Measurements from ENCODE around the gene UBE2G1. TPM values are rescaled to one million over a fixed set of nuclear protein-coding genes. Genes with fewer than 3 reads are reported as not detected.

Gene UBE2G1
- polyA plus RNA-seq, 1 donor (not counting 4 experiments of a cell fraction or from before 2014, with no cell fraction given) = 86.2 TPM

DNA sequence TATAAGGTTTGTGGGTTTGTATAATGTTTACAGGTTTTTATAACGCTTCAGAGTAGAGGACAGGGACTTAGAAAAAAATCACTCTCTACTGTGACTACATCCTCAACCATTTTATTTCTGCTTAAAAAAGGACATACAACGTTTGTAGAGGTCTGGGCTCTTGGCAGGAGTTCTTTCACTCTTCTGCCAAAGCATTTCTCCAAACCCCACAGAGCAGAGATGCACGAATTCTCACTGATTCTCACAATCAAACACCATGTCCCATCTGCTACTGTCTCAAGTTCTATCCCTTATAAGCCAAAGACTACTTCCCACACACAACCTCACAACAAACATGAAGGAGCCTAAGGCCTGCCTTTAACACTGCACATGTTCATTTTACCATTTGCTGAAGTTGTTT, 95.7 kb downstream of the UBE2G1 start:
- peaks cover 1% of the 10 kb centered on the region for H3K9me1 ChIP-seq (ENCODE audit: control insufficient read depth, extremely low read depth, insufficient read depth, low read length)
- dilution Hi-C loops (cut with MboI; ENCODE audit: extremely low pct_ligation_motif_present, low sequenced_read_pairs) = no loop called here
- H3K9ac ChIP-seq (ENCODE audit: control insufficient read depth, extremely low read depth, insufficient read depth, low read length) = no peak overlapping the region
- TF ChIP-seq CTCF (optimal IDR thresholded peaks at IDR 0.05 in 1 of 3, IDR thresholded peaks at IDR 0.05 in 1 of 3, conservative IDR thresholded peaks at IDR 0.05 in 1 of 3; ENCODE audit: extremely low read depth in 1 of 3, insufficient read depth in 2 of 3, low read length in 3 of 3) = no peak
- TF ChIP-seq EZH2 (IDR thresholded peaks at IDR 0.05; ENCODE audit: low read length) = no peak
- DNase-seq (ENCODE audit: low read depth, low spot score) (no peak), FAIRE-seq (no peak)
- no peaks in the 10 kb centered on the region for H3K27me3 ChIP-seq (ENCODE audit: control insufficient read depth, extremely low read depth, insufficient read depth, low read length)
- H3K4me2 ChIP-seq (ENCODE audit: control insufficient read depth, extremely low read depth, insufficient read depth, low read depth, low read length) = no peak overlapping the region
- H2AFZ ChIP-seq (ENCODE audit: control insufficient read depth, low read length) = no peak overlapping the region
- no peak overlapping the region for H3K4me3 ChIP-seq (ENCODE audit: control insufficient read depth in 2 of 3, extremely low read depth in 1 of 3, insufficient read depth in 2 of 3, low read depth in 1 of 3, low read length in 3 of 3)
- peaks cover 10 to 23% of the 10 kb centered on the region in 2 experiments for H3K36me3 ChIP-seq (ENCODE audit: control insufficient read depth in 2 of 2, extremely low read depth in 1 of 2, insufficient read depth in 2 of 2, low read length in 2 of 2)
- no peaks in the 10 kb centered on the region for H3K9me3 ChIP-seq (ENCODE audit: control insufficient read depth, low read depth, low read length)
- H3K79me2 ChIP-seq (ENCODE audit: control insufficient read depth, insufficient read depth, low read length) = peaks cover 14% of the 10 kb centered on the region
- H4K20me1 ChIP-seq (ENCODE audit: control insufficient read depth, extremely low read depth, insufficient read depth, low read length) = no peaks in the 10 kb centered on the region
- peaks cover 3% of the 10 kb centered on the region for H3K4me1 ChIP-seq (ENCODE audit: control insufficient read depth, extremely low read depth, insufficient read depth, low read length)
- H3K27ac ChIP-seq (ENCODE audit: control insufficient read depth, insufficient read depth, low read length) = no peak overlapping the region

DNA sequence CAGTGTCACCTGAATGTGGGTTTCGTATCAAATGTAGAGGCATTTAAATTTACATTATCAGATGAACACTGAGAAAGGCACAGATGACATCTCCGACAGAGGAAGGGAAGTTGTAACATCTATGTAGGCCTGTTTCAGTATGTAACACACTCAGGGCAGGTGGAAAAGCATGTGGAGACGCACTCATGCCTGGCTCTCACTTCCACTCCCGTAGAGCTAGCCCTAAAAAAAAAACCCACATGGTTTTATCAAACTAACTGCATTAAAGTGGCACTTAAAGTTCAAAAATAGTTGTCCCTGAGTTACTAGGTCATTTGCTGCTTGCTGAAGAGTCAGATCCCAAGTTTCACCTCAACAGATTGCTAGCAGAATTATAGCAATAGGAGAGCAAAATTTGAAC, 96.6 kb downstream of the UBE2G1 start:
- Histone ChIP-seq H4K20me1 (ENCODE audit: control insufficient read depth, extremely low read depth, insufficient read depth, low read length) (no peaks in the 10 kb centered on the region), H3K4me1 (ENCODE audit: control insufficient read depth, extremely low read depth, insufficient read depth, low read length) (peaks cover 3% of the 10 kb centered on the region), H3K27me3 (ENCODE audit: control insufficient read depth, extremely low read depth, insufficient read depth, low read length) (no peaks in the 10 kb centered on the region), H3K9me3 (ENCODE audit: control insufficient read depth, low read depth, low read length) (no peaks in the 10 kb centered on the region), H2AFZ (ENCODE audit: control insufficient read depth, low read length) (no peak overlapping the region), H3K9me1 (ENCODE audit: control insufficient read depth, extremely low read depth, insufficient read depth, low read length) (no peaks in the 10 kb centered on the region), H3K9ac (ENCODE audit: control insufficient read depth, extremely low read depth, insufficient read depth, low read length) (no peak overlapping the region), H3K4me2 (ENCODE audit: control insufficient read depth, extremely low read depth, insufficient read depth, low read depth, low read length) (no peak overlapping the region), H3K27ac (ENCODE audit: control insufficient read depth, insufficient read depth, low read length) (no peak overlapping the region), H3K79me2 (ENCODE audit: control insufficient read depth, insufficient read depth, low read length) (peaks cover 8% of the 10 kb centered on the region), H3K4me3 (ENCODE audit: control insufficient read depth in 2 of 3, extremely low read depth in 1 of 3, insufficient read depth in 2 of 3, low read depth in 1 of 3, low read length in 3 of 3) (no peak overlapping the region), H3K36me3 (ENCODE audit: control insufficient read depth in 2 of 2, extremely low read depth in 1 of 2, insufficient read depth in 2 of 2, low read length in 2 of 2) (peaks cover 9 to 21% of the 10 kb centered on the region in 2 experiments)
- TF ChIP-seq EZH2 (IDR thresholded peaks at IDR 0.05; ENCODE audit: low read length) (no peak), CTCF (optimal IDR thresholded peaks at IDR 0.05 in 1 of 3, IDR thresholded peaks at IDR 0.05 in 1 of 3, conservative IDR thresholded peaks at IDR 0.05 in 1 of 3; ENCODE audit: extremely low read depth in 1 of 3, insufficient read depth in 2 of 3, low read length in 3 of 3) (no peak)
- no peak for DNase-seq (ENCODE audit: low read depth, low spot score)
- dilution Hi-C loops (cut with MboI; ENCODE audit: extremely low pct_ligation_motif_present, low sequenced_read_pairs) = no loop called here
- no peak for FAIRE-seq
